COLO829 (cell line): ENCODE measurements around the gene AADACL4.

Source experiments
- DNase-seq: peaks from one replicate; pipeline ENCODE4 v3.0.0; 2012; ENCODE audit warnings: low spot score

The AADACL4 gene

GRCh38 chr1:12643785-12644184 is at the start of gene AADACL4:
AADACL4 (plus strand) TSS chr1:12644085; CDS start chr1:12644547, 462 bp downstream.
- no peak for DNase-seq

GRCh38 chr1:12594490-12594889 is 49.4 kb upstream of the AADACL4 start:
- DNase-seq, result no peak

- DNase-seq, result peak; percentile 66
Measured at GRCh38 chr1:12594966-12595756, 48.7 kb upstream of the AADACL4 start.

DNA sequence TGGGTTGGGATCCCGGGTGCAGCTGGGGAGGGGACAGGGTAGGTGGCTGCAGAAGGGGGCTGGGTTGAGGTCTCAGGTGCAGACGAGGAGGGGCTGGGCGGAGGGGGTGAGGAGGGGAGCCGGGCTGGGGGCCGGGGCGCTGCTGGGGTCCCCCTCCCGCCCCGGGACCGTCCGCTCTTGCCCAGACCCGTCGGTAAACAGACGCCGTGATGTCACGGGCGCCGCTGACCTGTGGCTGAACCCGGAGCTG is 48.2 kb upstream of the AADACL4 start:
- no peak for DNase-seq

GRCh38 chr1:12596007-12596821 is 47.7 kb upstream of the AADACL4 start:
- peak; percentile 85 for DNase-seq

DNA sequence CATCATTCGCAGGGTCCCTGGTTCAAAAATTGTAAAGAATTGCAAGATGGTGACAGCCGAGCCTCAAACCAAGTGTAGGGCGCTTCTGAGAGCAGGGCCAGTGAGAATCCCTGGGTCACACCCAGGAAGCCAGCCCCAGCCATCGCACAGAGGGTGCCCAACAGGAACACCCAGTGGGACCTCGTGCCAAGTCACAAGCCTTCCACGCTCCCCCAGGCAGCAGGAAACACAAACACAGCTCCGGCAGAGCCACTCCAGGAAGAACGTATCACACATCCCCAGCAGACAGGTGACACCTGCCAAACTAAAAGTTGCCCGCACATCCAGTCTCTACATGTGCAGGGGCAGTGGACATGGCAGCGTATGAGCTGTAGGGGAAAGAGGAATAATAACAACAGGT is 46.1 kb upstream of the AADACL4 start:
- no peak for DNase-seq

- DNase-seq, result no peak
Measured at GRCh38 chr1:12598974-12599373, 44.9 kb upstream of the AADACL4 start.

DNA sequence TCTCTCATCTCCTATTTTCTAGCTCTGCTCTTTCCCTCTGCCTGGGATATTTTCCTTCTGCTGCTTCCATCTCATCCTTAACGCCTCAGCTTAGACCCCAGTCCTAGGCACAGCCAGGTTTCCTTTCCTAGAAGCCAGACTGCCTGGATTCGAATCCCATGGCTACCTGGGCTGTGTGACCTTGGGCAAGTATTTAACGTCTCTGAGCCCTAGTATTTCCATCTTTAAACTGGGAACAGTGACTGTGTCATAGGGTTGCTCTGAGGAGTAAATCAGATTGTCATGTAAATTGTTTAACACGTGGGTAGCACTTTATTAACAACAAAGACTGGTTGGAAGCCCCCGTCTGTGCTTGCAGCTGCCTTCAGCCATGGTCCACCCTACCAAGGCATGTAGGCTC is 44.2 kb upstream of the AADACL4 start:
- no peak for DNase-seq

GRCh38 chr1:12600335-12600734 is 43.5 kb upstream of the AADACL4 start:
- no peak for DNase-seq

- no peak for DNase-seq
Measured at GRCh38 chr1:12600880-12601633, 42.8 kb upstream of the AADACL4 start.

- no peak for DNase-seq
Measured at GRCh38 chr1:12601700-12602658, 41.9 kb upstream of the AADACL4 start.

- DNase-seq, result no peak
Measured at GRCh38 chr1:12602659-12603024, 41.2 kb upstream of the AADACL4 start.

- DNase-seq, result no peak
Measured at GRCh38 chr1:12603224-12603623, 40.7 kb upstream of the AADACL4 start.

GRCh38 chr1:12604114-12604874 is 39.6 kb upstream of the AADACL4 start:
- DNase-seq, result peak; percentile 88

- DNase-seq, result no peak
Measured at GRCh38 chr1:12604986-12605385, 38.9 kb upstream of the AADACL4 start.

- no peak for DNase-seq
Measured at GRCh38 chr1:12607263-12607662, 36.6 kb upstream of the AADACL4 start.

DNA sequence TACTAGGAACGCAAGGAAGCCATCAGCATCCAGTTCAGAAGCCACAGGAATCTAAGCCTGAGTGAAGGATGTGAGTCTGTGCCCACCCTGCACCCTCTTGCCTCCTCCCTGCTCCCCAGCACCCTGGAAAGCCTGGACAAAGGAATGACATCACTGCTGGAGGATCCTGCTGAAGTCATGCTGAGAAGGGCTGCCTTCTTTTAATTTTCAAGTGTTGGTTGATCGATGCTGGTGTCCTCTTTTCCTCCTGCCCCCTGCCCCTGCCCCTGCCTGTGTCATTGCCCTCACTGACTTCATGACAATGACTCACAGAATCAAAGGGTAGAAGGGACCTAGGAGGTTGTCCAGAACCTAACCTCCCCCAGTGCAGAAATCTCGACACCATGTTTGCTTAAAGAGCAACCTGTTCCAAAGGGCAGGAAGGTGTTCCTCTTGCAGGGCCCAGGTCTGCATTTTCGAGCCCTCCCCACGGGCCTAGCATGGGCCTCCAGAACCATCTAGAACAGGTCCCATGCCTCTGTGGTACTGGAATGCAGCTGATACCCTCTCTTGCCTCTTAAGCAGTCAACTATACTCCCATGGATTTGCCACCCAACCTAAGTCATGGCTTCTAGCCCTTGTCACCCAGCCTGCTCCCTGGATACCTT is 35.5 kb upstream of the AADACL4 start:
- DNase-seq, result no peak

DNA sequence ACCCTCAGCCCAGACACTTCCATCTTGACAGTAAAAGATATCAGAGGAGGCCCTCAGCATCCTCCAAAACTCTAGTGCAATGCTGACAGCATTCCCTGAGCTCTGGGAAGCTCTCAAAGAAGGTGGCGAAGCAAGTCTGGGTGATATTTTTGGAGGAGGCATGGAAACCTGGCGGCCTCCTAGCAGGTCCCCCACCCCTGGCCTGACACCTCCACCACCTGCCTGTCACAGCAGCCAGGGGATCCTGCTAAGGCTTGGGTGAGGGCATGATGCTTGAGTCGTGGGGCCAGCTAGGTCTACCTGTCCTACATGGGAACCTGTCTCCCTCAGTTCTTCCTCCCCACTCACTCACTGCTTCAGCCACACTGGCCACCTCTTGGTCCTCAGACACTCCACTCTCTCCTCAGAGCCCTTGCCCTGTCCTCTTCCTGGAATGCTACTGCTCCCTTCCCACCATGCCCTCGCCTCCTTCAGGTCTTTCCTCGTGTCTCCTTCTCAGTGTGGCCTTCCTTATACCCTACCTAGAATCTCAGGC is 34.3 kb upstream of the AADACL4 start:
- no peak for DNase-seq

DNA sequence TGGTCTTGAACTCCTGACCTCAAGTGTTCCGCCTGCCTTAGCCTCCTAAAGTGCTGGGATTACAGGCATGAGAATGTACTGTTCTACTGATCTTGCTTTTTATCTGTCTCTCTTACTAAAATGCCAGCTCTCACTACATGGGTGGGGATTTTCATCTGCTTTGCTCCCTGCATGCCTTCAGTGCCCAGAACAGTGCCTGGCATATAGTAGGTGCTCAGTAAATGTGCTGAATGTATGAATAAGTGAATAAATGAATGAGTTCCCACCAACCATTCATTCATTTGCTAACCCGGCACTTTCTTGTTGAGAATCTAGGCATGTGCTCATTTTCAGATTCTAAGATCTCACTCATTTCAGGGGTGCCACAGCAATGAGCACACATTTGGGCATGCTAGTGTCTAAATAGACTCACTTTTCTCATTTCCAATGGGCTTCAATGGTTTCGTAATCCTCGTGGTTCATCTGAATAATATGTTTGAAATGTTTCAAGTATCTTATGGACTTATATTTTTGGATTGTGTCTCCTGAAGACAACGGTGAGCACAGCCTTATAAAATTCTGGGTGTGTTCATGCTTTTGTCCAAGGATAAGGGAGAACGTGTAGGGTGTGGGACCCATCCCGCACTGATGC is 33.5 kb upstream of the AADACL4 start:
- no peak for DNase-seq

DNA sequence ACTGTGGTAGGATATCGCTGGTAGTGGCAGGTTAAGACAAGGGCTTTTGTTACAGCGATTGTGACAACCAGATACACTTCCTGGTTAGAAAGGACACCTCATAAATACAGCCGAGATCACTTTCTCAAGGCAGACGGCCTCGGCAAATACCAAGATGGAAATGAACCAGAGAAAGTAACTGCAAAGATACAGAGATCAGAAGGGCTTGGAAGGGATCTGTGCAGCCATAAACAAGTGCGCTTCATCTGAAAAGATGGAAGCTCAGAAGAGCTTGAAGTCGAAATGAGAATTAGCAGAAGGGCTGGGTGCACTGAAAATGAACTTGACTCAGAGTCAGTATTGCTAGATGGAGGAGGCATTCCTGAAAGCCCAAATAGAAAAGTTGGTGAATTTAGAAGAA is 32.9 kb upstream of the AADACL4 start:
- no peak for DNase-seq
